Measurements from ENCODE around the gene IGBP1. TPM values are rescaled to one million over a fixed set of nuclear protein-coding genes. Genes with fewer than 3 reads are reported as not detected.

IGBP1 gene
- total and polyA plus RNA-seq, 2 donors: 65.5 to 77.0 TPM

GRCh38 chrX:70129816-70130215, 3.4 kb upstream of the IGBP1 start:
- WGBS: 48% methylated on average over 1 of the region's 1 CpG
- Histone ChIP-seq H3K4me1 (ENCODE audit: insufficient read depth) (no peaks in the 10 kb centered on the region), H3K36me3 (ENCODE audit: insufficient read depth) (no peaks in the 10 kb centered on the region), H3K27ac (ENCODE audit: low read depth) (no peak overlapping the region), H3K4me3 (ENCODE audit: low read depth, low read length) (no peak overlapping the region)
- DNase-seq (ENCODE audit: extremely low spot score): no peak

- 37% methylated on average over 4 of the region's 4 CpGs for WGBS
- no peaks in the 10 kb centered on the region for H3K36me3 ChIP-seq (ENCODE audit: insufficient read depth)
- H3K27ac ChIP-seq (ENCODE audit: low read depth): no peak overlapping the region
- no peak for DNase-seq (ENCODE audit: extremely low spot score)
- no peak overlapping the region for H3K4me3 ChIP-seq (ENCODE audit: low read depth, low read length)
- H3K4me1 ChIP-seq (ENCODE audit: insufficient read depth): no peaks in the 10 kb centered on the region
Measured at GRCh38 chrX:70132224-70132623, 1.0 kb upstream of the IGBP1 start.

- no peak for DNase-seq (ENCODE audit: extremely low spot score)
- WGBS: under 1% methylated on average over 8 of the region's 8 CpGs
Measured at GRCh38 chrX:70132877-70133302, 357 bp upstream of the IGBP1 start.

GRCh38 chrX:70134116-70134477, 850 bp downstream of the IGBP1 start:
- Histone ChIP-seq H3K27ac (ENCODE audit: low read depth) (peak overlapping the region; percentile 69), H3K4me3 (ENCODE audit: low read depth, low read length) (peak overlapping the region; percentile 64), H3K36me3 (ENCODE audit: insufficient read depth) (no peaks in the 10 kb centered on the region), H3K4me1 (ENCODE audit: insufficient read depth) (no peaks in the 10 kb centered on the region)
- no peak for DNase-seq (ENCODE audit: extremely low spot score)
- 1% methylated on average over 12 of the region's 12 CpGs for WGBS

More at GRCh38 chrX:70132877-70133302, 357 bp upstream of the IGBP1 start:
- H3K4me1 ChIP-seq (ENCODE audit: insufficient read depth): no peaks in the 10 kb centered on the region
- H3K27ac ChIP-seq (ENCODE audit: low read depth): no peak overlapping the region
- H3K36me3 ChIP-seq (ENCODE audit: insufficient read depth): no peaks in the 10 kb centered on the region
- peak overlapping the region; percentile 64 for H3K4me3 ChIP-seq (ENCODE audit: low read depth, low read length)

GRCh38 chrX:70138622-70139021, 5.4 kb downstream of the IGBP1 start:
- WGBS: 84% methylated on average over 2 of the region's 2 CpGs
- Histone ChIP-seq H3K4me1 (ENCODE audit: insufficient read depth) (no peaks in the 10 kb centered on the region), H3K27ac (ENCODE audit: low read depth) (no peak overlapping the region), H3K4me3 (ENCODE audit: low read depth, low read length) (no peak overlapping the region), H3K36me3 (ENCODE audit: insufficient read depth) (no peaks in the 10 kb centered on the region)
- DNase-seq (ENCODE audit: extremely low spot score): no peak

- no peak for DNase-seq (ENCODE audit: extremely low spot score)
- WGBS: 90% methylated on average over 3 of the region's 3 CpGs
- no peaks in the 10 kb centered on the region for H3K36me3 ChIP-seq (ENCODE audit: insufficient read depth)
- H3K27ac ChIP-seq (ENCODE audit: low read depth): no peak overlapping the region
- no peak overlapping the region for H3K4me3 ChIP-seq (ENCODE audit: low read depth, low read length)
- H3K4me1 ChIP-seq (ENCODE audit: insufficient read depth): no peaks in the 10 kb centered on the region
Measured at GRCh38 chrX:70139736-70140135, 6.5 kb downstream of the IGBP1 start.

- Histone ChIP-seq H3K36me3 (ENCODE audit: insufficient read depth) (no peaks in the 10 kb centered on the region), H3K4me3 (ENCODE audit: low read depth, low read length) (no peak overlapping the region), H3K4me1 (ENCODE audit: insufficient read depth) (no peaks in the 10 kb centered on the region), H3K27ac (ENCODE audit: low read depth) (no peak overlapping the region)
- 81% methylated on average over 2 of the region's 2 CpGs for WGBS
- DNase-seq (ENCODE audit: extremely low spot score): no peak
Measured at GRCh38 chrX:70141373-70141772, 8.1 kb downstream of the IGBP1 start.

- H3K4me1 ChIP-seq (ENCODE audit: insufficient read depth): no peaks in the 10 kb centered on the region
- H3K36me3 ChIP-seq (ENCODE audit: insufficient read depth): peaks cover 2% of the 10 kb centered on the region
- no peak overlapping the region for H3K27ac ChIP-seq (ENCODE audit: low read depth)
- no peak overlapping the region for H3K4me3 ChIP-seq (ENCODE audit: low read depth, low read length)
- WGBS: 82% methylated on average over 19 of the region's 19 CpGs
- no peak for DNase-seq (ENCODE audit: extremely low spot score)
Measured at GRCh38 chrX:70166601-70167590, 33.6 kb downstream of the IGBP1 start.

- peaks cover 2% of the 10 kb centered on the region for H3K36me3 ChIP-seq (ENCODE audit: insufficient read depth)
- WGBS: 26% methylated on average over 11 of the region's 11 CpGs
- no peak overlapping the region for H3K27ac ChIP-seq (ENCODE audit: low read depth)
- H3K4me1 ChIP-seq (ENCODE audit: insufficient read depth): no peaks in the 10 kb centered on the region
- DNase-seq (ENCODE audit: extremely low spot score): peak; percentile 0
- H3K4me3 ChIP-seq (ENCODE audit: low read depth, low read length): no peak overlapping the region
Measured at GRCh38 chrX:70168238-70169188, 35.3 kb downstream of the IGBP1 start.

- 91% methylated on average over 7 of the region's 7 CpGs for WGBS
- DNase-seq (ENCODE audit: extremely low spot score): no peak
- H3K27ac ChIP-seq (ENCODE audit: low read depth): no peak overlapping the region
- peaks cover 2% of the 10 kb centered on the region for H3K36me3 ChIP-seq (ENCODE audit: insufficient read depth)
- no peaks in the 10 kb centered on the region for H3K4me1 ChIP-seq (ENCODE audit: insufficient read depth)
- no peak overlapping the region for H3K4me3 ChIP-seq (ENCODE audit: low read depth, low read length)
Measured at GRCh38 chrX:70169281-70169680, 36.0 kb downstream of the IGBP1 start.

GRCh38 chrX:70171624-70172023, 38.4 kb downstream of the IGBP1 start:
- no peak overlapping the region for H3K4me3 ChIP-seq (ENCODE audit: low read depth, low read length)
- no peaks in the 10 kb centered on the region for H3K4me1 ChIP-seq (ENCODE audit: insufficient read depth)
- DNase-seq (ENCODE audit: extremely low spot score): no peak
- H3K36me3 ChIP-seq (ENCODE audit: insufficient read depth): no peaks in the 10 kb centered on the region
- 58% methylated on average over 2 of the region's 2 CpGs for WGBS
- H3K27ac ChIP-seq (ENCODE audit: low read depth): no peak overlapping the region

GRCh38 chrX:70172221-70172620, 39.0 kb downstream of the IGBP1 start:
- H3K27ac ChIP-seq (ENCODE audit: low read depth): no peak overlapping the region
- H3K36me3 ChIP-seq (ENCODE audit: insufficient read depth): no peaks in the 10 kb centered on the region
- H3K4me1 ChIP-seq (ENCODE audit: insufficient read depth): no peaks in the 10 kb centered on the region
- no peak overlapping the region for H3K4me3 ChIP-seq (ENCODE audit: low read depth, low read length)
- WGBS: 94% methylated on average over 3 of the region's 3 CpGs
- no peak for DNase-seq (ENCODE audit: extremely low spot score)

- WGBS: 73% methylated on average over 4 of the region's 4 CpGs
- no peaks in the 10 kb centered on the region for H3K4me1 ChIP-seq (ENCODE audit: insufficient read depth)
- H3K36me3 ChIP-seq (ENCODE audit: insufficient read depth): no peaks in the 10 kb centered on the region
- DNase-seq (ENCODE audit: extremely low spot score): no peak
- H3K27ac ChIP-seq (ENCODE audit: low read depth): no peak overlapping the region
- H3K4me3 ChIP-seq (ENCODE audit: low read depth, low read length): no peak overlapping the region
Measured at GRCh38 chrX:70172964-70173363, 39.7 kb downstream of the IGBP1 start.

Data from urinary bladder (tissue), 4 donors.